Osteoblast (primary cell): ENCODE data around the gene EFNB3. TPM values are rescaled to one million over a fixed set of nuclear protein-coding genes. Genes with fewer than 3 reads are reported as not detected.

Source experiments
- DNase-seq: peaks from one replicate; pipeline ENCODE4 v3.0.0; 2011; ENCODE audit warnings: low spot score, mixed read lengths; ENCODE audit not compliant: insufficient read length; ENCODE audit errors: missing footprints
- H2AFZ ChIP-seq: 2 replicates; pipeline ENCODE4 v1.6.0; 2011; ENCODE audit warnings: mild to moderate bottlenecking, low read length
- H3K27ac ChIP-seq: 2 replicates; pipeline ENCODE4 v1.5.1; 2011; ENCODE audit warnings: mild to moderate bottlenecking, low read depth, low read length, moderate library complexity
- H3K27me3 ChIP-seq: 2 replicates; pipeline ENCODE4 v1.6.0; 2012; ENCODE audit warnings: mild to moderate bottlenecking, control low read depth, inconsistent platforms, low read length, moderate library complexity; ENCODE audit not compliant: insufficient read depth
- H3K36me3 ChIP-seq: 2 replicates; pipeline ENCODE4 v1.5.1; 2011; ENCODE audit warnings: mild to moderate bottlenecking, low read length, control low read depth, moderate library complexity; ENCODE audit not compliant: insufficient read depth
- H3K4me1 ChIP-seq: 2 replicates; pipeline ENCODE4 v1.5.1; 2011; ENCODE audit warnings: mild to moderate bottlenecking, low read length, control low read depth, moderate library complexity; ENCODE audit not compliant: insufficient read depth
- H3K4me2 ChIP-seq: 2 replicates; pipeline ENCODE4 v1.6.0; 2011; ENCODE audit warnings: mild to moderate bottlenecking, low read length; ENCODE audit not compliant: insufficient read depth
- H3K4me3 ChIP-seq: fragments of 200-600 bp; sonication (generic); 3 replicates; pipeline ENCODE4 v1.5.1; 2012; ENCODE audit warnings: mild to moderate bottlenecking, low read length, inconsistent platforms; ENCODE audit not compliant: insufficient read depth
- H3K79me2 ChIP-seq: 2 replicates; pipeline ENCODE4 v1.6.0; 2012; ENCODE audit warnings: mild to moderate bottlenecking, low read length, control low read depth, inconsistent platforms; ENCODE audit not compliant: insufficient read depth
- H3K9me3 ChIP-seq: 2 replicates; pipeline ENCODE4 v1.5.1; 2011; ENCODE audit warnings: low read depth, low read length, control low read depth
- H4K20me1 ChIP-seq: 2 replicates; pipeline ENCODE4 v1.6.0; 2012; ENCODE audit warnings: mild to moderate bottlenecking, low read length, control low read depth; ENCODE audit not compliant: insufficient read depth
- CTCF ChIP-seq: IDR thresholded peaks from 2 replicates; pipeline ENCODE4 v1.5.1; 2011; ENCODE audit warnings: mild to moderate bottlenecking, low read depth, low read length, moderate library complexity; ENCODE audit errors: extremely low read depth
- total RNA-seq: library from RNA; depleted of rRNA; stranded (reverse); fragments of >200 nt; gene quantifications from 2 replicates; pipeline ENCODE4 v1.2.3, GENCODE V29; 2012

The EFNB3 gene
- total RNA-seq, 1 donor: 1.8 TPM

- no peak for TF ChIP-seq CTCF
Measured at GRCh38 chr17:7714721-7715594, 10.0 kb downstream of the EFNB3 start.

GRCh38 chr17:7715936-7716886 lies 11.2 kb downstream of the EFNB3 start:
- Histone ChIP-seq H3K27ac (no peak overlapping the region), H3K4me1 (peaks cover 16% of the 10 kb centered on the region), H3K36me3 (no peaks in the 10 kb centered on the region), H2AFZ (peak overlapping the region; percentile 88), H3K4me2 (peak overlapping the region; percentile 76), H3K9me3 (no peaks in the 10 kb centered on the region), H4K20me1 (no peaks in the 10 kb centered on the region), H3K79me2 (no peaks in the 10 kb centered on the region), H3K4me3 (peak overlapping the region; percentile 79), H3K27me3 (peaks cover 62% of the 10 kb centered on the region)
- no peak for TF ChIP-seq CTCF
- DNase-seq: peak; percentile 60

More at GRCh38 chr17:7714721-7715594, 10.0 kb downstream of the EFNB3 start:
- H3K79me2 ChIP-seq: no peaks in the 10 kb centered on the region
- H3K4me3 ChIP-seq: no peak overlapping the region
- no peak overlapping the region for H3K27ac ChIP-seq
- no peaks in the 10 kb centered on the region for H3K9me3 ChIP-seq
- no peaks in the 10 kb centered on the region for H3K36me3 ChIP-seq
- peak; percentile 50 for DNase-seq
- no peaks in the 10 kb centered on the region for H4K20me1 ChIP-seq
- H3K4me2 ChIP-seq: no peak overlapping the region
- H2AFZ ChIP-seq: no peak overlapping the region
- H3K4me1 ChIP-seq: peaks cover 16% of the 10 kb centered on the region
- peaks cover 56% of the 10 kb centered on the region for H3K27me3 ChIP-seq

GRCh38 chr17:7716901-7717755 lies 12.1 kb downstream of the EFNB3 start, which contains the start of gene DNAH2:
Gene DNAH2 (plus strand): TSS chr17:7717744. CDS start chr17:7719735, 1,991 bp downstream.
- peak; percentile 45 for TF ChIP-seq CTCF
- peaks cover 16% of the 10 kb centered on the region for H3K4me1 ChIP-seq
- peak within 1 kb of the TSS; percentile 88 for H2AFZ ChIP-seq
- no peaks in the 10 kb centered on the region for H4K20me1 ChIP-seq
- no peaks in the 10 kb centered on the region for H3K9me3 ChIP-seq
- H3K4me2 ChIP-seq: peak within 1 kb of the TSS; percentile 76
- peaks cover 58% of the 10 kb centered on the region for H3K27me3 ChIP-seq
- peak within 1 kb of the TSS; percentile 79 for H3K4me3 ChIP-seq
- H3K27ac ChIP-seq: no peak within 1 kb of the TSS
- H3K36me3 ChIP-seq: no peaks in the 10 kb centered on the region
- H3K79me2 ChIP-seq: no peaks in the 10 kb centered on the region
- peak; percentile 96 for DNase-seq
